ENCODE measurements around the gene TEX9.
"Not testable (repeated sequence)": the region's sequence is repeated elsewhere in the genome, so short reads cannot be mapped to it uniquely, and the experiment has no call there.

TEX9 gene

GRCh38 chr15:56365075-56365711, at the start of gene TEX9:
TSS of gene TEX9 (plus strand) at chr15:56365426. CDS start at chr15:56365451, 25 bp downstream.
- peak within 1 kb of the TSS; percentile 70 for H3K4me3 ChIP-seq
- no peak for TF ChIP-seq CTCF (IDR thresholded peaks at IDR 0.05)
- DNase-seq (ENCODE audit: low spot score): peak; percentile 87
- peak within 1 kb of the TSS in 1 of 2 donors; percentile 4 for H3K27ac ChIP-seq

DNA sequence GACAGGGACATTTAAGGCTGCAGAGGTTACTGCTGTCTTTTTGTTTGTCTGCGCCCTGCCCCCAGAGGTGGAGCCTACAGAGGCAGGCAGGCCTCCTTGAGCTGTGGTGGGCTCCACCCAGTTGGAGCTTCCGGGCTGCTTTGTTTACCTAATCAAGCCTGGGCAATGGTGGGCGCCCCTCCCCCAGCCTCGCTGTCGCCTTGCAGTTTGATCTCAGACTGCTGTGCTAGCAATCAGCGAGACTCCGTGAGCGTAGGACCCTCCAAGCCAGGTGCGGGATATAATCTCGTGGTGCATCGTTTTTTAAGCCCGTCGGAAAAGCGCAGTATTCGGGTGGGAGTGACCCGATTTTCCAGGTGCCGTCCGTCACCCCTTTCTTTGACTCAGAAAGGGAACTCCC, 48.7 kb upstream of the TEX9 start:
- not testable (repeated sequence) for H3K4me3 ChIP-seq; DNase-seq (ENCODE audit: low spot score); H3K27ac ChIP-seq

GRCh38 chr15:56320316-56320715, 44.9 kb upstream of the TEX9 start:
- no peak for TF ChIP-seq CTCF (IDR thresholded peaks at IDR 0.05)
- DNase-seq (ENCODE audit: low spot score): no peak
- H3K27ac ChIP-seq: no peak overlapping the region

DNA sequence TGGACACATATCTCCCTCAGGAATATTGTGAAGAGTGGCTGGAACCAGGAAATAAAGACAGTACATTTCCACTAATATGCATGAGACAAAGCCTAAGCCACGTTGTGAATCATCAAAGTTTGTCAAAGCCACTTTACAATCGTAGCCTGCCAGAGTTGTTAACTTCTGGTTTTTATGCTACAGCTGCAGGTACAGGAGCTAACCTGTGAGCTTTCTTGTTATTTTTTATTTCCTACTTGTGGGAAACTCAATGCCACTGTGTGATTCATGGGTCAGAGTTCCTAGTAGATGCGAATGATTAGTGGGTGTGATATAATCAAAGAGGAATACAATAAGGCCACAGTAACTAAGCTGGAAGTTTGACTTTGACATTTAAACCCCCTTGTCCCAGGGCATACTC, 44.4 kb upstream of the TEX9 start:
- no peak for DNase-seq (ENCODE audit: low spot score)
- Histone ChIP-seq H3K4me3 (no peak overlapping the region), H3K27ac (no peak overlapping the region)
- TF ChIP-seq CTCF (IDR thresholded peaks at IDR 0.05): no peak

More at GRCh38 chr15:56320316-56320715, 44.9 kb upstream of the TEX9 start:
- H3K4me3 ChIP-seq: no peak overlapping the region

DNA sequence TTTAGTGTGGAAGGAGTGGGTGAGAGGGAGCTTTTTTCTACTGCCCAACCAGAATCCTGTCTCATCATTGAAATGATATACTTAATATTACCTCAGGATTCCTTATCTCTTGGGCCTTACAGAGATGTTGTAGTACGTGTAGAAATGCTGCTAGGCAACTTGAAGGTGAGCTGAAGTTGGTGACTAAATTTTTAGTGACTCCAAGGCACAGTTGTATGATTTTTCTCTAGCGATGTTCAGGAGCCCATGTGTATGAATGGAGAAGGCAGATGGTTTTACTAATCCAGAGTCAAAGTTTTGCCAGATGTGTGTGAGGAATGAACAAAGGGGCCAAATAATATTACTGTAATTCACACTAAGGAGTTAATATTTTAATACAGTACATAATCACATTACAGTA, 42.8 kb upstream of the TEX9 start:
- Histone ChIP-seq H3K27ac (no peak overlapping the region), H3K4me3 (no peak overlapping the region)
- no peak for TF ChIP-seq CTCF (IDR thresholded peaks at IDR 0.05)
- DNase-seq (ENCODE audit: low spot score): no peak

- TF ChIP-seq CTCF (IDR thresholded peaks at IDR 0.05): no peak
- DNase-seq (ENCODE audit: low spot score): no peak
- Histone ChIP-seq H3K4me3 (no peak overlapping the region), H3K27ac (no peak overlapping the region)
These were observed 41.8 kb upstream of the TEX9 start for GRCh38 chr15:56323435-56323834.

- H3K4me3 ChIP-seq: no peak overlapping the region
These were observed 40.0 kb upstream of the TEX9 start for GRCh38 chr15:56325186-56325585.

More at GRCh38 chr15:56325186-56325585, 40.0 kb upstream of the TEX9 start:
- H3K27ac ChIP-seq: no peak overlapping the region
- DNase-seq (ENCODE audit: low spot score): no peak
- TF ChIP-seq CTCF (IDR thresholded peaks at IDR 0.05): no peak
